Cortex of kidney (tissue), 1 donor: ENCODE data around the gene FAM200C.

Experiments
- DNase-seq: peaks from one replicate; lab custom pipeline; 2025; lab: John Stamatoyannopoulos, UW

The FAM200C gene

DNA sequence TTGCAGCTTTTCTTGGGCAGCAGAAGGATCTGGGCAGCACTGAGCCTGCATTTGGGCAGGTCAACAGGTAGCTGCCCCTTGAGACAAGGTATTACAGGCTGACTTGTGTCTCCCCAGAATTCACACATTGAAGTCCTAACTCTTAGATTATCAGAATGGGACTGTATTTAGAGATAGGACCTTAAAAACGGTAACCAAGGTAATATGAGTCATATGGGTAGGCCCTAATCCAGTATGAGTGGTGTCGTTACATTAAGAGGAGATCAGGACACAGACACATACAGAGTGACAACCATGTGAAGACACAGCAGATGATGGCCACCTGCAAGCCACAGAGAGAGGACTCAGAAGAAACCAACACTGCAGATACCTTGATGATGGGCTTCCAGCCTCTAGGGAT is 32.6 kb downstream of the FAM200C start:
- no peak for DNase-seq

GRCh38 chr5:160366230-160366629 is 33.6 kb downstream of the FAM200C start:
- DNase-seq: no peak

DNA sequence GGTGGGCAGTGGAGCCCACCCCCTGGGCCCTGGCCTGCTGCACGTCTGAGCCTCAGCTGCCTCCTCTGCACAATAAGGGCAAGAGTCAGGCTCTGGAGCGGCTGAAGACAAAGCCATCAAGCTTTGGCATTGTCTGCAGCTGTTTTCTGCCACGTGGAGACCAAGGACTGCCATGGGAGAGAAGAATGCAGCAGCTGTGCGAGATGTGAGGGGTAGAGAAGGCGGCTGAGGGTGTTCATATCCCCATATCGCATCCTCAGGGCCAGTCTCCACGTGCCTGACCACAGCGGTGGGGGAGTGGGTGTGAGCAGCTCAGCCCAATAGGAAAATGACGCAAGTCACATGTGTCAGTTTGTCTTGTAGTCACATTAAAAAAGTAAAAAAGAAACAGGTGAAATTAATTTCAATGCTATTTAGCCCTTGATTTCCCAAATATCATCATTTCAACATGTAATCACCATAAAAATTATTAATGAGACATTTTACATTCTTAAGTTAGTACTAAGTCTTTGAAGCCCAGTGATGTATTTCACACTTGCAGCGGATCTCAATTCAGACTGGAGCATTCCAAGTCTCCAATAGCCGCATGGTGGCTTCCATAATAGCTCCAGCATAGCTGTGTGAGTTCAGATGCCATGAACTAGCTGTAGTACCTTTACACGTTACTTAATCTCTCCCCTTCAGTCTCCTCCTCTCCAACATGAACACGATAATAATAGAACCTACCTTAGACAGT is 36.0 kb downstream of the FAM200C start:
- no peak for DNase-seq

GRCh38 chr5:160363211-160363610 is 36.6 kb downstream of the FAM200C start:
- DNase-seq: no peak

DNA sequence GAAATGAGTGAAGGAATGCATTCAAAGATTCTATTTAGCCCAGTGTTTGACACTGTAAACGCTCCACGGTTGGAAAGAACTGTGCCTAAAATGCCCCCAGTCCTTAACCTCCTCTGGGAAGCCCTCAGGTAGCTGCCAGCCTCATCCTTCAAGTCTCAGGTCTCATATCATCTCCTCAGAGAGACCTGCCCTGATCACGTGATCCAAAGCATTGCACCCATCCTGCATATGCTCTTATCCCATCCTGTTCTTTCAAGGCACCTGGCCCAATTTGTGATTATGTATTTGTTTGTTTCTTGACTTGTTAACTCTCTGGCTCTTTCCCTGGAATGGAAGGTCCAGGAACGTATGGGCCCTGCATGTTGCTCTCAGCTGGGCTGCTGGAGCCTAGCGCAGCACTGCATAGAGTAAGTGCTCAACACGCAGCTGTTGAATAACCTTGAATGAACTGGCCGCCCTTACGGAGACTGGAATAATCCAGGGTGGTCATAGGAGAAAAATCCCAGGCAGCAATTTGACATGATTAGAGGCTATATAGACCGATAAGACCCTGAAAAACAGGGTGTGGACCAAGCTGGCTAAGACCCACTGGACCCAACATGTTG is 38.1 kb downstream of the FAM200C start:
- DNase-seq: no peak

- no peak for DNase-seq
Observed at GRCh38 chr5:160360310-160360709, 39.5 kb downstream of the FAM200C start.

DNA sequence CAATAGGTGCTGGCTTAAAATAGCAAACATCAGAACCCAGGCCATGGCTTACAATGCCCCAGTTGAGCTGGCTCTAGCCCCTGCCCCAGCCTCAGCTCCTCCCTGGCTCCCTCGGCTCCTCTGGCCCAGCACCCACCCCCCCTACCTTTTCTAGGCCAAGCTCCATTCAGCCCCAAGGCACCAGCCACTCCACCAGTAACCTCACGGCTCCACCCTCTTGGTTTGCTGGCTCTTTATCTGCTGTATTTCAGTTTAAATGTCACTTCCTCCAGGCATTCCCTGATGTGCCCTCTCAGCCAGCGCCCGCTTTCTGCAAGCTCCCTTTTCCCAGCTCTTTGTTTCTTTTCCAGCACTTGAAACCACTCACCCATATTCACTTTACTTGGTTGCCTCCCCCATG is 40.0 kb downstream of the FAM200C start:
- DNase-seq: no peak

DNA sequence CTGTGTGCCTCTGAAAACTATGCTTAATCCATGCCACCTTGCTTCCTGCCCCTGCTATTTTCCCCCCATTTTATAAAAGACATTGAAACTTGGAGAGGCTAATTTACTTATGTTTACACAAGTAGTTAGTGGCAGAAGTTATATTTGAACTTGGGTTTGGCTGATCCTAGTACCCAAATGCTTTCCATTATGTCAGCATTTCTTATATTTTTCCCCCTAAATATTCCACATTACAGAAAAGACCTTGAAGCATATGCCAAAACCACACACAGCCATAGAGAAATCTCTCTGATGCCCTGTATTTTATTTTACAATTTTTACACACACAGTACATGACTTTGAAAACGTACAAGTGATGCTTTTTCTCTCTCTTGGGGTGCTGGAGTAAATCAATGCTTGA is 40.6 kb downstream of the FAM200C start:
- DNase-seq: no peak

DNA sequence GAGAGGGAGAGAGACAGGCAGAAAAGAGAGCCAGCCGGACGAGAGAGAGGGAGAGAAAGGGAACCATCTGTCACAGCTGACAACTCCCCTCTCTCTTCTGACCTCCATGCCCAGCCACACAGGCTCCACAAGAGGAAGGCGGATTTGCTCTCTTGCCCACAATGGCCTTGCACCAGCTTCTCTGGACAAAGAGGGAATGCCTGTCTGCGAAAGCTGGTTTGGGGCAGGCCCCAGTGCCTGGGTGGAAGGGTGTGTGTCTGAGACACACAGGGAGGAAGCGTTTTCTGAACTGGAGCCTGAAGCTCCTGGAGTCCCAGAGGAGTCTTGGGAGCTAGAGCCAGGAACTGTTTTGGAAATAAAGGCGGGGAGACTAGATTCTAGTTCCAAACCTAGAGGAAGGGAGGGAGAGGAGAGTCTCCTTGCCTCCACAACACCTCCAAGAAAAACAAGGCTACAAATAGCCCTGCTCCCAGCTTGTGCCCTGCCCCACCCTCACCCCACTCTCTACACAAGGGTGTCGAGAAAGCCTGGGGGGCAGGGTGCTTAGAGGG is 41.9 kb downstream of the FAM200C start:
- no peak for DNase-seq

- no peak for DNase-seq
Observed at GRCh38 chr5:160357394-160357793, 42.5 kb downstream of the FAM200C start.

- no peak for DNase-seq
Observed at GRCh38 chr5:160356550-160357347, 43.1 kb downstream of the FAM200C start.

DNA sequence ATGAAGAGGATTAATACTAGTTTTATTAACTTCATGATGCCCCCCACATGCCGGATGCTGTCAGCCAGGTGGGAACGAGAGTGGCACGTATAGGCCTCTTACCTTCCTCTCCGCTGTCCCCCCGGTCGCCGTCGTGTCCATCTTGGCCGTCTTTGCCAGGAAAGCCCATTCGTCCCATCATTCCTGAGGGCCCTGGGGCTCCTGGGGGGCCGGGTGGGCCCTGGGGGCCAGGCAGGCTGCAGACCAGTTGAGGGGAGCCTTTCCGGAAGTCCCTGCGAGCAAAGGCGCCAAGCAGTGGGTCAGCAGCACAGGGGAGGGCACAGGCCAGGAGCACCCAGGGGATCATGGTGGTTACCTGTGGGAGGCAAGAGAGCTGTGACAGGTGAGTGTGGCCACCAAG is 45.2 kb downstream of the FAM200C start:
- DNase-seq: no peak

- DNase-seq: no peak
Observed at GRCh38 chr5:160353379-160353778, 46.5 kb downstream of the FAM200C start.

- no peak for DNase-seq
Observed at GRCh38 chr5:160352308-160352707, 47.5 kb downstream of the FAM200C start.

DNA sequence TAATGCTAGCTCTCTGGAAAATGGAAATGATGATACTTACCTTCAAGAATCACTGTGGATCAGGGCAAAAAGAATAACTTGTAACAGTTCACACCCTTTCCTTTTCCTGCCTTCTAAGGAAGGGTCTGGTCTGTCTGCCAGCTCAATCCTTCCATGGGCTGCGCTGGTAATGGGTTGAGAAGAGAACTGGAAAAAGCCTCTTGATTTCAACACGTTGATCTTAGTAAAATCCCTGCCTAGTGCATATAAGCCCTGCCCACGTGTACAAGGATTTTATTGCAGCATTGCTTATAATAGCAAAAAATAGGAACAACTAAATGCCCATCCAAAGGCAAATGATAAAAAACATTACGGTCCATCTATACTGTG is 49.9 kb downstream of the FAM200C start:
- no peak for DNase-seq

GRCh38 chr5:160349249-160349934 is 50.5 kb downstream of the FAM200C start:
- no peak for DNase-seq

DNA sequence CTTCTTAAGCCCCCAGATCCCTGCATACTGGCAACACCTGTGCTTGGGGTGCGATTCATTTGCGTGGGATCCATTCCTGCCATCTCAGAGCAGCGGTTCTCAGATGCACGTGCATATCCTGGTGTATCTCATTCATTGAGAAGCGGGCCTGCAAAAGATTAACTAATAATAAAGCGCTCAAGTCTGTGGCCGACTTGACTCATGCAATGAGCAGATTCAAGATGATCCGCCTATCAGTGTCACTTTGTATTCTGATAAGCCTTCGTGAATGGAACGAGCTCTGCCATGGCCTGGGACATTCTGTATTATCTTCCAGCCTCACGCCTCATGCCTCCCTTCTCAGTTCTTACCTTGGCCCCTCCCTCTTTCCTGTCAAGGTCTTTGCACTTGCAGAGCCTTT is 51.8 kb downstream of the FAM200C start:
- no peak for DNase-seq

DNA sequence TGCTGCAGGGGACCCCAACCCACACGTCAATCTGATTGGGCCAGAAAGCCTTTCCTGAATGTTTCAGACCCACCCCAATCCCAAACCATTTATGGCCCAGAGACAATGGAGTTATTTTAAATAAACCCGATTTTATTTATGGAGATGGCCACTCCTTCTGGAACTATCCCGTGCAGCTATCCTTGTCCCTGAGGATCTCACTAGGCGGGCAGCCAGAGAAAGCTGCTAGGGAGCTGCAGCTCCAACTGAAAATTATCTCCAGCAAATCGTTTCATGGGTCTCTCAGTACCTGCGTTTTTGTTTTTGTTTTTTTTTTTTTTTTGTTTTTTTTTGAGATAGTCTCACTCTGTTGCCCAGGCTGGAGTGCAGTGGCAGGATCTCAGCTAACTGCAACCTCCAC is 52.4 kb downstream of the FAM200C start:
- no peak for DNase-seq
